Activated CD4-positive, alpha-beta T cell treated with anti-CD3 and anti-CD28 coated beads, Interleukin-2, Interleukin-6, amounts not matched to agents 100 ng/mL and 50 ng/mL, durations not matched to agents 16 hours and 8 hours (primary cell): ENCODE data around the gene PXMP4.
A peak's percentile ranks its signal among the peaks of the same experiment; 100 is the strongest.

Experiments
- DNase-seq: peaks from one replicate; pipeline ENCODE4 v3.0.0-alpha.2; 2020

The PXMP4 gene

DNA sequence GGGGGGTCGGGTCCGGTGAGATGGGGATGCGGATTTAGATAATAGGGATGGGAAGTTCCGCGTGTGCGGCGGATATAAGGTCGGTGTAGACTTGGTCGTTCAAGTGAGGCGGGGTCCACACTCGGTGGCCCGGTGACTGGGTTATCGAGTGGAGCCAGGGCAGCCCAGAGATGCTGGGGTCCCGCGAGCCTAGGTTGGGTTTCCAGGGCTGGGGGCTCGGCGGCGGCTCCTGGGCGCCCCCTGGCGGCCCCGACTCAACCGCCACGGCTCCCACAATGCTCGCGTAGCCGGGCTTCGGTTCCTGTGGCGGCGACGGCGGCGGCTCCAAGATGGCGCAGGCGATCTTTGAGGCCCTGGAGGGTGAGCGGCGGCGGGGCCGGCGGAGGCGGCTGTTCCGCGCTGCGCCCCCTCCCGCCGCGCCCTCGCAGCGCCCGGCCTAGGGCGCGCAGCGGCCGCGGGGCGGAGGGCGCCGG is 11.6 kb upstream of the PXMP4 start, which contains the start of gene ZNF341:
TSS of gene ZNF341 (plus strand) at position 304 of the 473 bp plus-strand sequence. CDS start at position 330, 26 bp downstream.
- DNase-seq, result peak; percentile 93

DNA sequence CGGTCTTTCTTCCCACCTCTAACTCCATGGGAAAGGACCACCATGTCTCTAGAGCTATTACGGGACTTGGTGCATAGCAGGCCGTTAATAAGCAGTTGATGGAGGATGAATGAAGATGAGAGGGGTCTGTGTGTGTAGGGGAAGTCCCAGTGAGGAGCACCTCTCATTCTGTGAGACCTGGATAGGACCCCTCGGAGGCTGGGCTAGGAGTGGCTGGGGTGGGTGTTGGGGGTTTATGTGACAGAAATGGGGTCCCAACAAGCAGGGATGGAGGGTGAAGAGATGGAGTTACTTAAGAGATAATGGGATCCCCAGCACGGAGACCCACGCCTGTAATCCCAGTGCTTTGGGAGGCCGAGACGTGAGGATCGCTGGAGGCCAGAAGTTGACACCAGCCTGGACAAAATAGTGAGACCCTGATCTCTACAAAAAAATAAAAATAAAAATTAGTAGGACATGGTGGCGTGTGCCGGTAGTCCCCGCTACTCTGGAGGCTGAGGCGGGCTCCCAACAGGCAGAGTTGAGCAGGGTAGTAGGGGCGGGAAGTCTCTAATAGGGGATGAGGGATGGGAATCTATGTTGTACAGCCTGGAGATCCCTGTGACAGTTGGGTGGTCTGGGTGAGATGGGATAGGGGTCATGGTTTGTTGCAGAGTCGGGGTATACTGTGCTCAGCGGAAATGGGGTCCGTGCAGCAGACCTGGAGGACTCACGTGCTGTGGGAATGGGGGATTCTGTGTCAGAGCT is 11.0 kb upstream of the PXMP4 start:
- no peak for DNase-seq

DNA sequence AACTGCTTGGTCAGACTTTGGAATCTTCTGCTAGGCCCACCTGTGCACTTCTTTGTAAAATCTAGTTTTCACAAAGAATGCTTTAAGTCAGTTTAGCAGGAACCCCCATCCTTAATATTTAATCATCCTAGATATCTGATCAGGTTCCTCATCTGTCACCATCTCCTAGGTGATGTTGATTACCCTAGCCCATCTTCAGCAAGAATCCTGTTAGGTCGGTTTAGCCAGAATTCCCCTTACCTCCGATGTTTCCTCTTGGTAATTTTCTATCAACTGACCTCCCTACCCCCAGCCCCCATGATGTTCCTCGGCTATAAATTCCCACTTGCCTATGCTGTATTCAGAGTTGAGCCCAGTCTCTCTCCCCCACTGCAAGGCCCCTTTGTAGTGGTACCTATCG is 9.0 kb upstream of the PXMP4 start:
- DNase-seq, result no peak

DNA sequence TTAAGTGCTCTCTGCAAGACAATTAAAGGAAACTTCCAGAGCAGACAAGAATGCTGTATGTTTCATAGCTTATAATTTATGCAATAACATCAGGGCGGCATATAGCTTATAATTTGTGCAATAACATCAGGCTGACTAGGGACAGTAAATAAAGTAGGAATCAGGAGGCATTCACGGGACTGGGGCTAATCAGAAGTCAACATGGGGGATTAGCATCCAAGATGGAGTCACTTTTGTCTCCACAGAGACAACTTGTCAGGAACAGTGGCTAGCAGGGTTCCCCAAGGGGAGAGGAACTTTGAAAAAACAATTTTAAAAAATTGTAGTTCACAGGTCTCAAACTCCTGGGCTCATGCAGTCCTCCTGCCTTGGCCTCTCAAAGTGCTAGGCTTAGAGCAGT is 8.4 kb upstream of the PXMP4 start:
- DNase-seq, result no peak

DNA sequence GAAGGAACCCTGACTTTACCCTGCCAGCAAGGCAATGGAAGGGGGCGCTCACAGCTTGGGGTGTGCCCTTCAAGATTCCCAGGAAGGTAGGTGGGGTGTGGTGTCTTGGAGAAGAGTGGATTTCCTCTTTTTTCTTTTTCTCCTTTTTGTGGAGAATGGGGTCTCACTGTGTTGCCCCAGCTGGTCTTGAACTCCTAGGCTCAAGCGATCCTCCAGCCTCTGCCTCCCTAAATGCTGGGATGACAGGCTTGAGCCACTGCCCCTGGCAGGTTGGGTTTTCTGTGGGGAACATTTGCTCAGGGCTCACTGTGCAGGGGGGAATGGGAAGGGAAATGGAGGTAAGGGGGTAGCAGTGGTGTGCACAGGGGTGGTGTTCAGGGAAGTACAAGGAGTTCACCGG is 7.7 kb upstream of the PXMP4 start:
- DNase-seq, result no peak

DNA sequence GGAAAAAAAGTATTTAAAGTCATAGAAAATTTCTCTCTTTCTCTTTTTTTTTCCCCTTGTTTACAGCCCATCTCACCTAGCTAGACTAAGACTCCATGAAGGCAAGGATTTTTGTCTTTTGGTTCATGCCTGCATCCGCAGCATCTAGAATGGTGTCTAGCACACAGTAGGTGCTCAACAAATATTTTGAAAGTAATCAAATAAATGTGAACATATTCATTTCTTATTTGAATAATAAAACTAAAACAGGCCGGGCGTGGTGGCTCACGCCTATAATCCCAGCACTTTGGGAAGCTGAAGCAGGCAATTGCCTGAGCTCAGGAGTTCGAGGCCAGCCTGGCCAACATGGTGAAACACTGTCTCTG is 7.0 kb upstream of the PXMP4 start:
- no peak for DNase-seq

DNA sequence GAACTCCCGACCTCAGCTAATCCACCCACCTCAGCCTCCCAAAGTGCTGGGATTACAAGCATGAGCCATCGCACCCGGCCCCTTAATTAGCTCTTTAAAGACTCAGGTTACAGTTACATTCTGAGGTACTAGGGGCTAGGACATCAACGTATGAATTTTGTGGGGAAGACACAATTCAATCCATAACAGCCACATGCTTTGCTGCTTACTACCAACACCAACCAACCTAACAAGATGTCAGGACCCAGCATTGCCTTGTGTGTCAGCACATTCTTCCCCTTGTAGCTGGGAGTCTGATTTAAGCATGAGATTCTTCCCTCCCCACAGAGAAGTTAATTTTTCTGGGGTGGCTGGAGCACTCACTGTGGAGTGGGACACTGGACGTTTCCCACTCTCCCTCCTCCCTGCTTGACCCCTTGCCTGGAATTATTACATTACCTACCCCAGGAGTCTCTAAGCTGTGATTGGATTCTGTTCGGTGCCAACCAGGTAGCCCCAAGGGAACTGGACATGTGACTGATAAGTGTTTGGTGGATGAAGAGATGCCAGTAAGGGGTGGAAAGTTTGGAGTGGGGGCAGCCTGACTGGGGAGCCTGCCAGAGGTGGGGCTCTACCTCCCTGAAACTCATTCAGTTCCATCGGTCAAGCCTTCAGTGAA is 5.6 kb upstream of the PXMP4 start:
- no peak for DNase-seq

DNA sequence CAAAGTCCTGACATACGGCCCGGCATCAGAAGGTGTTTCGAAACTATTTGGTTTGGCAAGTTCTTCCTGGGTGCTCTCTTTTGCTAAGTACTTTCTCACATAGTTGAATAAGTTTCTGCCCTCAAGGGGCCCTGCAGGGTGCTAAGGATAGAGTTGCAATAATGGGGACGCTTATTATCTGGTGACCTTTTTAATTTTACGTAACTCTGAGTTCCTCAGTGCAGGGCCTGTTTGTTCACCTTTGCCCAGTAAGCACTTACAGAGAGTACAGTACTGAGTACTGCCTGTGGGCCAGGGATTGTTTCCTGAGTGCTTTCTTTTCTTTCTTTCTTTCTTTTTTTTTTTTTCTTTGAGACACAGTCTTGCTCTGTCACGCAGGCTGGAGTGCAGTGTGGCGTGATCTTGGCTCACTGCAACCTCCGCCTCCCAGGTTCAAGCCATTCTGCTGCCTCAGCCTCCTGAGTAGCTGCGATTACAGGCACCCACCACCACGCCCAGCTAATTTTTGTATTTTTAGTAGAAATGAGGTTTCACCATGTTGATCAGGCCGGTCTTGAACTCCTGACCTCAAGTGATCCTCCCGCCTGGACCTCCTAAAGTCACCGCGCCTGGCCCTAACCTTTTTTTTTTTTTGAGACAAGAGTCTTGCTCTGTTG is 4.5 kb upstream of the PXMP4 start:
- no peak for DNase-seq

DNA sequence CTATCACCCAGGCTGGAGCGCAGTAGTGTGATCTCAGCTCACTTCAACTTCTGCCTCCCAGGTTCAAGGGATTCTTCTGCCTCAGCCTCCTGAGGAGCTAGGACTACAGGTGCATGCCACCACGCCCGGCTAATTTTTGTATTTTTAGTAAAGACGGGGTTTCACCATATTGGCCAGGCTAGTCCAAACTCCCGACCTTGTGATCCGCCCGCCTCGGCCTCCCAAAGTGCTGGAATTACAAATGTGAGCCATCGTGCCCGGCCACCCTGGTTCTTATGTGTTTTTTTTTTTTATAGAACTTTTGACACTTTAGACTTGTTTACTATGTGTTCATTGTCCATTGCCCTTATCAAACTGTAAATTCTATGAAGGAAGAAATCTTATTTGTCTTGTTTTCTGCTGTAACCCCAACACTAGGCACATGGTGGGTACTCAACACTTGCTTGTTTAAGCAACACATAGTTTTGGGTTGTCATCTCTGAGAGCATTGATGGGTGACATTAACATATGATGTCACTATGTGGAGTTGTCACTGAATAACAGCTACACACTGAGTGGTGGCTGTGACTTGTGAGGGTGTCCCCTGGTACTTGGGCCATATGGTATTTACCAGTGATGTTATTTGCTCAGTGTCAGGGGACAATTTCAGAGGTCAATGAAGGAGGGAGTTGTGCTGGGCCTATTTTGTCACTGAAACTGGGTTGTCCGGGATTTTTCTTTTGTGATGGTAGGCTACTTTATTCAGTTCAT is 1.5 kb upstream of the PXMP4 start:
- no peak for DNase-seq

DNA sequence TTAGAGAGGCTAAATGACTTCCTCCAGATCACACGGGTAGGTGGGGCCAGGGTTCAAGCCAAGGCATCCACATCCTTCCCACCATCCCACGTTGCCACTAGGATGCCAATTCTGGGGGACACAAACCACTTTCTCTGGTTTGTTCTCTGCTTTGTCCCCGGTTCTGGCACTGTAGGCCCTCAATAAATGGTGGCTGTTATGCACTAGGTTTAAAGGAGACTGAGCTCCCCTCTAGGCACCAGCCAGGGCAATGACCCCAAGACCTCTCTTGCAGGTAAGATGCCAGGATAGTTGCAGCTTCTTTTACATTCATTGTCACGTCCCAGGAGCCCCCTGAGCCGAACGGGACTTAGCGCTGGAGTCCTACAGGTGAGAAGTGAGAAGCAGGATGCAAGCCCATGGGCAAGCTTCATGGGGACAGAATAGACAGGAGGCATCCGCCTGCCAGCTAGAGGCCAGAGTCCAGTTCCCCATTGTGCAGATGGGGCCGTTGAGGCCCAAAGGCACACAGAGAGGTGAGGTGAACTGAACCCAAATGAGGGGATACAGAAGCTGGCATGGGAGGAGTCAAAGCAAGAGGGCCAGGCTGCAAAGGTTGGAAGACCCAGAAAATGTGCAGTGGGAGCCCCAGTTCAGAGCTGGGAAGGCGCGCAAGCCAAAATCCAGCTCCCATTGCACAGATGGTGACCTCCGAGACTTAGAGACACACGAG is 677 bp downstream of the PXMP4 start:
- peak; percentile 5 for DNase-seq

DNA sequence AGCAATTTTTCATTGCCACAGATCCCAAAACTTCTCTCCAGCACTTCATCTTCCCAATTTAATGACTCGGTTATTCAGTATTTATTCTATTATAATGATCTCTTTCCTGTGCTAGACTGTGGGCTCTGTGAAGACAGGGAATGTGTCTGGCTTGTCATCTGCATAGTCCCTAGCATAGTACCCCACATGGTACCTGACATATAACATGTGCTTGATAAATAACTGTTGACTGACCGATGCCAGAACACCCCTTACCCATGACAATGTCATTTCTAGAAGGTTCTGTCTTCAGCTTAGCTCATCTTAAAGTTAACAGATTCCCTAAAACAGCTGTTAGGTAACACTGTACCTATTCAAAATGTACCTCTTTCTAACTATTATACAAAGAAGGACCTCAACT is 3.6 kb downstream of the PXMP4 start:
- DNase-seq, result no peak

DNA sequence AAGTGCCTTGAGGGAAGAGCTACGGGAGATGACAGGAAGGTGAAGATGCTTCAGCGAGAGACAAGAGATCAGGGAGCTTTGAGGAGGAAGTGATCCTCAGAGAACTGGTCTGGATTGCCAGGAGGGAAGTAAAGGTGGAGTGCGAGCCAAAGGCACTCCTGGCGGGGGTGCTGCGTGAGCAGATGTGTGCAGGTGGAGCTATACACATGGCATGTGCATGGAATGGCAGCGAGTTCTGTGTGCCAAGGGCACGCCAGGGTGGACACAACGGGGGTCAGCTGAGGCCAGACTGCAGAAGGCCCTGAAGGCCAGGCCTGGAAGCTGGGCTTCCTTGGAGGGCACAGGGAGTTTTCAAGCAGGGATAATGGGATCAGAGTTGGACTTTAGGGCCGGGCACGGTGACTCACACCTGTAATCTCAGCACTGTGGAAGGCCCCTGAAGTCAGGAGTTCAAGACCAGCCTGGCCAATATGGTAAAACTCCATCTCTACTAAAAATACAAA is 6.2 kb downstream of the PXMP4 start:
- no peak for DNase-seq

DNA sequence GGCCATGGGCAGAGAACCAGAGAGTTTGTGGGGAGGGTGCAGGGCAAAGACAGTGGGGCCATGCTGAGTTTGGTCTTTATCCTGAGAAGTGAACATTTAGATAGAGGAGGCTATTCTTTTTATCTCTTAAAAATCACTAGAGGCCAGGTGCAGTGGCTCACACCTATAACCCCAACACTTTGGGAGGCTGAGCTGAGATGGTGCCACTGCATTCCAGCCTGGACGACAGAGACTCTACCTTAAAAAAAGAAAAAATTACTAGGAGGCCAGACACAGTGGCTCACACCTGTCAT is 8.7 kb downstream of the PXMP4 start:
- no peak for DNase-seq

DNA sequence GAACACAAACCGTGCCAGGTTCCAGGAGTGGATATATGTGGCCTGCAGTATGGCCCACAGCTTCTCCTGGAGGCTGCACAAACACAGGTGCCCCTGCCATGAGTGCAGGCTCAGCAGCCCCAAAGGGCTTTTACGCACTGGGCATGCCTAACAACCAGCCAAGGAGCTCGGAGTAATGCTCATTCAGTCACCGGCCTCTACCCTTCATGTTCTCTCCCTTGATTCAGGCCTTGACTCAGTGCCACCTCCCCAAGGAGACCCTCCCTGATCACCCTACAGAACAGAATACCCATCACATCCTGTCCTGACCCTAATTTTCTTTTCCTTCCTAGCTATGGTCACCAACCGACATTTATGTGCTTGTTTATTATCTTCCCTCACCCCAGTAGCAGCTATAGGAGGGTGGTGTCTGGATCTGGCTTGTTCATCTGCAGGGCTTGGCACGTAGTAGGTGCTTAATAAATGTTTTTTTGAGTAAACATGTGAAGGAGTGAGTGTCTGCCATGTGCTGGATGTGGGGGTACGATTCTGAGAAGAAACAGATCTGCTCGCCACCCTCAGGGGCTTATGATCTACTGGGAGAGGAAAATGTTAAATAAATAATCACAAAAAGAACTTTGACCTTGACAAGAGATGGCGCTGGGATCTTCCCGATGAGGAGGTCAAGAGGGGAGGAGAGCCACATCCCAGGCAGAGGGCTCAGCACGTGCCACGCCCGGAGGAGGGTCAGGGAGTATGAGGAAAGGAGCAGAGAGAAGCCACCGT is 9.2 kb downstream of the PXMP4 start:
- no peak for DNase-seq

DNA sequence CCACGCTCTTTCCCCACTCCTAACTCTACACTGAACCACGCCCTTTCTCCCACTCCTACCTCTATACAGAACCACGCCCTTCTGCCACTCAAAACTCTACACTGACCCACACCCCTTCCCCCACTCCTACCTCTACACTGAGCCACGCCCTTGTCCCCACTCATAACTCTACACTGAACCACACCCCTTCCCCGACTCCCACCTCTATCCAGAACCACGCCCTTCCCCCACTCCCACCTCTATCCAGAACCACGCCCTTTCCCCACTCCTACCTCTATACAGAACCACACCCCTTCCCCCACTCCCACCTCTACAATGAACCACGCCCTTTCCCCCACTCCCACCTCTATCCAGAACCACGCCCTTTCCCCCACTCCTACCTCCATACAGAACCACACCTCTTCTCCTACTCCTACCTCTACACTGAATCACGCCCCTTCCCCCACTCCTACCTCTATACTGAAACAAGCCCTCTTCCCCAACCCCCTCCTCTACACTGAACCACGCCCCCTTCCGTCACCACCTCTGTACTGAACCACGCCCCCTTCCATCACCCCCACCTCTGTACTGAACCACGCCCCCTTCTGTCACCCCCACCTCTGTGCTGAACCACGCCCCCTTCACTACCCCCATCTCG is 10.1 kb downstream of the PXMP4 start:
- DNase-seq, result no peak

DNA sequence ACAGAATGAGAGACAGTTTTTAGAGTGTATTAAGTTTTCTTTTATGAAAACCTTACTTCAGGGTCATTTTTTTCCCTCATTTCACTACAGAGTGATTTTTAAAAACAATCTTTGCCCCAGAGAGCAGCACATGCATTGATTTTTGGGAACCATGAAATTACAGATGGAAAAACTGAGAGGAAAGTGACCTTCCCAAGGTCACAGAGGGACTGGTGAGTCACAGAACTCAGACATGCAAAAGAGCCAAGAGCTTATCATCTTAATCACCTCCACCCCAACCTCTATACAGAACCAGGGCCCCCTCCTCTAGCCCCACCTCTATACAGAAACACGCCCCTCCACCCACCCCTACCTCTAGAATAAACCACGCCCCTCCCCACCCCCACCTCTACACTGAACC is 10.7 kb downstream of the PXMP4 start:
- no peak for DNase-seq

DNA sequence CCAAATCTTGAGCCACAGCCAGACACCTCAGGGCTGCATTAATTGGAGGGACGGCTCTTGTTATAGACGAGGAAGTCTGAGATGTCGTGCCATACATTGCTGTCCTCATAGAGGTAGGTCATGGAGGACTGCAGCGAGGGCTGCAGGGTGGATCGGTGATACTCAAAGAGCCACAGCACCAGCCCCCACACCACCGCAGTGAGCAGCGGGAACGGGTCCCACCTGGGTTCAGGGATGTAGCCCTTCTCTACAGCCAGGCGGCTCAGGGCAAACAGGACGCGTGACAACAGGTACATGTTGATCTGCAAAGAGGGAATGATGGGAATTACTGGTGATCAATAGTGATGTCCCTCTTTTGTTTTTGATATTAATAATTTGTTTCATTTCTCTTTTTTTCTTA is 12.4 kb downstream of the PXMP4 start:
- no peak for DNase-seq

DNA sequence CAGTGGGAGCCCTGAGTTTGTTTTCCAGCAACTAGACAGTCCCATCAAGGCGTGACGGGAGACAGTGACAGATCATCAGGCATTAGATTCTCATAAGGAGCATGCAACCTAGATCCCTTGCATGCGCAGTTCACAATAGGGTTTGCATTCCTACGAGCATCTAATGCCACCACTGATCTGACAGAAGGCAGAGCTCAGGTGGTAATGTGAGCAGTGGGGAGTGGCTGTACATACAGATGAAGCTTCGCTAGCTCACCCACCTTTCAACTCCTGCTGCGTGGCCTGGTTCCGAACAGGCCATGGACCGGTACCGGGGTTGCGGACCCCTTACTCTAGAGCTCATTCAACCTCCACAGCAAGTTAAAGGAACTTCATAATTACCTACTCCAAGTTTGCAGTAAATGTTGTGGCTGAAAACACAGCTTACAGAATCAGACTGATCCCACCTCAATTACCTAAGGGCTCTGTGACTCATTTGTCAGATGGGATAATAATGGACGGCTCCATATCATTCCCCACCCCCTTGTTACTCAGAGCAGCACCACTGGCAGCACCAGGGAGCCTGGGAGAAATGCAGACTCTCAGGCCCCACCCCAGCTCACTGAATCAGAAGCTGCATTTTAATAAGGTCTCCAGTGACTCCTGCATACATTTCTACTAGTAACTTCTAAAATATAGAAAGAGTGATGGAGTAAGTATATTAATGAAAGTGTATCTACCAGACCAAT is 15.7 kb downstream of the PXMP4 start:
- no peak for DNase-seq

DNA sequence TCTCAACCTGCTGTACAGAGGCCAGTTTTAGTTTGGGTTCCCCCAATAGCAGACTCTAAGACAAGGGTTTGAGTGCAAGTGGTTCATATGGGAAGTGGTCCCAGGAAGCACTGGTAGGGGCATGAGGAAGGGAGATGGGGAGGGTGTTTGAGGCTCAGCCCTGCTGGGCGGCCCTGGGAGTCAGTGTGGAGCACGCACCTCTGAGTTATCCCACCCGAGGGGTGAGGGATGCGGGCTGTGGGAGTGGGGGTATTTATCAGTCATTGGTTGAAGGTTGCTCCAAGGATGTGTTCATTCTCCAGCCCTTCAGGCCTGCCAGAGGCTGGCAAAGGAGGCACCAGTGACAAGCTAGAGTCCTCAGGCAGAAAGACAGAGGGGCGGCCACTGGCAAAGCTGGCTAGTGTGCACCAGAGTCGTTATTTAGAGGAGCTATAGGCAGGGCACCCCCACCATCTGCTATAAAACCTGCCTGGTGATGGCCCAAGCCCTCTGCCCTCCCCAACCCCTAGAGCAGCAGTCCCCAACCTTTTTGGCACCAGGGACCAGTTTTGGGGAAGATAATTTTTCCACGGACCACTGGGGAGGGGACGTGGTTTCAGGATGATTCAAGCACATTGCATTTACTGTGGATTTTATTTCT is 16.5 kb downstream of the PXMP4 start:
- DNase-seq, result no peak

DNA sequence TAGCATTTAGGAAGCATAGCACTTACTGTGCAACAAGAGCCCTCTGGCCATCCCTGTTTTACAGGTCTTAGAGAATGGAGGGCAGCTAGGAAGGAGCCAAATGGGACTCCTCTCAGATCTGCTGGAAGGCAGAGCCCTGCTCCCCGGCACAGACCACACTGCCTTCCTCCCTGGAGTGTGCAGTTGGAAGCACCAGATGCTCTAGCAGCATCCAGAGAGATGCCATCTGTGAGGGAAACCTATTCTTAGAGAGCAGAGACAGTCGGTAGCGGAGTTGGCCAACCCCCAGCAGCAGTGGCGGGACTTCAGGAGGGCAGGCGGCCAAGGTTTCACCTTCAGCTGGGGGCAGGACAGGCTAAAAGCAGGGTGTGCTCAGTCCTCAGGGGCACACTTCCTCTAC is 17.2 kb downstream of the PXMP4 start:
- DNase-seq, result no peak
